Neural cell (in vitro differentiated cells): ENCODE data around the gene GALNT10.

Experiments used
- EP300 ChIP-seq: fragments of 450-650 bp; conservative IDR thresholded peaks from 2 replicates; pipeline ENCODE4 v1.6.1; 2014; ENCODE audit warnings: antibody characterized with exemption, mild to moderate bottlenecking, moderate library complexity; ENCODE audit not compliant: poor library complexity, severe bottlenecking
- EZH2 ChIP-seq: fragments of 200-600, 300-800 bp; shearing (Covaris generic), sonication (generic); IDR thresholded peaks from 2 replicates; pipeline ENCODE4 v1.6.1; 2014; ENCODE audit warnings: antibody characterized with exemption, low read length, borderline replicate concordance, mild to moderate bottlenecking; ENCODE audit not compliant: insufficient read depth, poor library complexity, severe bottlenecking
- MXI1 ChIP-seq: fragments of 450-650 bp; conservative IDR thresholded peaks from 2 replicates; pipeline ENCODE4 v1.6.1; 2014; ENCODE audit warnings: antibody characterized with exemption, mild to moderate bottlenecking; ENCODE audit not compliant: poor library complexity, severe bottlenecking
- POLR2AphosphoS5 ChIP-seq: IDR thresholded peaks from 2 replicates; pipeline ENCODE4 v1.6.1; 2012
- RAD21 ChIP-seq: fragments of 450-650 bp; conservative IDR thresholded peaks from 2 replicates; pipeline ENCODE4 v1.6.1; 2014; ENCODE audit warnings: antibody characterized with exemption, mild to moderate bottlenecking, moderate library complexity
- REST ChIP-seq: IDR thresholded peaks from 2 replicates; pipeline ENCODE4 v1.6.1; 2012; ENCODE audit warnings: borderline replicate concordance
- TF ChIP-seq, protein P1 (sequence below): fragments of 450-650 bp; IDR thresholded peaks from 2 replicates; pipeline ENCODE4 v1.5.1; 2014; ENCODE audit warnings: antibody characterized with exemption, mild to moderate bottlenecking, moderate library complexity; ENCODE audit not compliant: poor library complexity, severe bottlenecking

DNA sequence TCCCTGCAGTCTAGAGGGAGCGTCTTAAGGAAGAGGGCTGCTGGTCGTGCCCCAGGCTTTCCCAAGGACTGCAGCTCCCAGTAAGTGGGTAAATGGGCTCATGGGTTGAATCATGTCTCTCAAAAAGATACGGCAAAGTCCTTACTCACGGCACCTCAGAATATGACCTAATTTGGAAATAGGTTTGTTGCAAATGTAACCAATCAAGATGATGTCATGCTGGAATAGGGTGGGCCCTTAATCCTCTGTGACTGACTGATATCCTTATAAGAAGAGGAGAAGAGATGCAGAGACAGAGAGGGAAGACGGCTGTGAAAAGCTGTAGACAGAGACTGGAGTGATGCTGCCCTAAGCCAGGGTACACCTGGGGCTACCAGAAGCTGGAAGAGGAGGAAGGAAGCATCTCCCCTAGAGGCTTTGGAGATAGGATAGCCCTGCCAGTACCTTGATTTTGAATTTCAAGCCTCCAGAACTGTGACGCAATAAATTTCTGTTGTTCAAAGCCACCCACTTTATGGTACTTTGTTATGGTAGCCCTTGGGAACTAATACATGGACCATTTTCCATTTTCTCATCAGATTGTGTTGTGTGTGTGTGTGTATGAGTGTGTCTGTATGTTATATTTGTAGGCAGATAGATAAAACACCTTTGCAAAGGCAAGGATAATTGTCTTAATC, 15.0 kb downstream of the GALNT10 start:
- TF ChIP-seq, protein P1, sequence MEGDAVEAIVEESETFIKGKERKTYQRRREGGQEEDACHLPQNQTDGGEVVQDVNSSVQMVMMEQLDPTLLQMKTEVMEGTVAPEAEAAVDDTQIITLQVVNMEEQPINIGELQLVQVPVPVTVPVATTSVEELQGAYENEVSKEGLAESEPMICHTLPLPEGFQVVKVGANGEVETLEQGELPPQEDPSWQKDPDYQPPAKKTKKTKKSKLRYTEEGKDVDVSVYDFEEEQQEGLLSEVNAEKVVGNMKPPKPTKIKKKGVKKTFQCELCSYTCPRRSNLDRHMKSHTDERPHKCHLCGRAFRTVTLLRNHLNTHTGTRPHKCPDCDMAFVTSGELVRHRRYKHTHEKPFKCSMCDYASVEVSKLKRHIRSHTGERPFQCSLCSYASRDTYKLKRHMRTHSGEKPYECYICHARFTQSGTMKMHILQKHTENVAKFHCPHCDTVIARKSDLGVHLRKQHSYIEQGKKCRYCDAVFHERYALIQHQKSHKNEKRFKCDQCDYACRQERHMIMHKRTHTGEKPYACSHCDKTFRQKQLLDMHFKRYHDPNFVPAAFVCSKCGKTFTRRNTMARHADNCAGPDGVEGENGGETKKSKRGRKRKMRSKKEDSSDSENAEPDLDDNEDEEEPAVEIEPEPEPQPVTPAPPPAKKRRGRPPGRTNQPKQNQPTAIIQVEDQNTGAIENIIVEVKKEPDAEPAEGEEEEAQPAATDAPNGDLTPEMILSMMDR: no peak
- TF ChIP-seq EZH2 (no peak), REST (no peak), RAD21 (no peak), EP300 (no peak), POLR2AphosphoS5 (no peak), MXI1 (no peak)
